HepG2 (cell line): ENCODE data around the gene HS3ST5. TPM values are rescaled to one million over a fixed set of nuclear protein-coding genes. Genes with fewer than 3 reads are reported as not detected.

Experiments used
- ATAC-seq: fragments of 200-7000 bp; cut with Tn5 transposase; 3 replicates; pipeline ENCODE4 v1.9.1; 2020; ENCODE audit warnings: mild to moderate bottlenecking, moderate library complexity
- BruUV-seq: library from RNA; stranded (reverse); fragments of 400-500 nt; replicated peaks from 2 replicates; lab custom pipeline; 2021; lab: Mats Ljungman, UMichigan
- CTCF ChIA-PET: fragments of 300-600 bp; formaldehyde crosslinking; extraction: SDS; loops from one replicate; lab custom pipeline; 2021; ENCODE audit warnings: low total read pairs, inconsistent platforms, low intra/inter-chr PET ratio; lab: Yijun Ruan, JAX
- POLR2A ChIA-PET: fragments of 350-600 bp; sonication (Branson Sonifier 250); formaldehyde crosslinking; loops from one replicate; lab custom pipeline; 2020; ENCODE audit warnings: antibody characterized with exemption, inconsistent platforms; lab: Yijun Ruan, JAX
- DNase-seq: peaks from one replicate; pipeline ENCODE4 v3.0.0-alpha.2; 2015; ENCODE audit warnings: low spot score
- FAIRE-seq: peaks from 3 replicates; lab custom pipeline; 2011; peaks lifted over from hg19 to GRCh38; lab: Jason Lieb, UNC
- H2AFZ ChIP-seq: one replicate; pipeline ENCODE4 v1.6.1; 2011; ENCODE audit warnings: low read length, inconsistent platforms
- H3K27ac ChIP-seq: fragments of 300-600 bp; 3 replicates; pipeline ENCODE4 v1.8.0; 2011; ENCODE audit warnings: mixed run types, mild to moderate bottlenecking, mixed read lengths, low read length, inconsistent platforms; ENCODE audit not compliant: insufficient read depth; ENCODE audit errors: extremely low read length
- H3K27me3 ChIP-seq, 2 experiments: fragments of 200-600 bp in 1 of 2; 2 replicates in 1 of 2; 3 replicates in 1 of 2; pipeline versions ENCODE4 v1.6.0 to v1.8.0; 2011; ENCODE audit warnings: low read length in 2 of 2, mild to moderate bottlenecking in 2 of 2, moderate library complexity in 2 of 2, inconsistent platforms in 1 of 2; ENCODE audit not compliant: insufficient read depth in 2 of 2, control insufficient read depth in 1 of 2
- H3K36me3 ChIP-seq, 2 experiments: fragments of 200-600 bp in 1 of 2; replicated peaks in 1 of 2; 2 replicates in 1 of 2; 3 replicates in 1 of 2; pipeline versions ENCODE4 v1.5.1 to v1.8.0; 2011; ENCODE audit warnings: low read length in 2 of 2, inconsistent platforms in 1 of 2; ENCODE audit not compliant: insufficient read depth in 2 of 2, control insufficient read depth in 1 of 2
- H3K4me1 ChIP-seq: 2 replicates; pipeline ENCODE4 v1.5.1; 2012; ENCODE audit warnings: low read length, inconsistent platforms; ENCODE audit not compliant: insufficient read depth
- H3K4me2 ChIP-seq: 2 replicates; pipeline ENCODE4 v1.6.0; 2011; ENCODE audit warnings: low read depth, low read length, inconsistent platforms
- H3K4me3 ChIP-seq, 3 experiments: fragments of 200-600 bp in 1 of 3; sonication (generic), shearing (Covaris generic) in 1 of 3; replicated peaks in 1 of 3; 2 replicates each; pipeline ENCODE4 v1.5.1; 2011 to 2016; ENCODE audit warnings: low read length in 3 of 3, inconsistent platforms in 2 of 3, low read depth in 2 of 3, mild to moderate bottlenecking in 2 of 3, control low read depth in 1 of 3, mixed read lengths in 1 of 3; ENCODE audit not compliant: insufficient read depth in 1 of 3
- H3K79me2 ChIP-seq: one replicate; pipeline ENCODE4 v1.6.1; 2011; ENCODE audit warnings: low read length, inconsistent platforms; ENCODE audit not compliant: insufficient read depth
- H3K9ac ChIP-seq: 2 replicates; pipeline ENCODE4 v1.6.0; 2011; ENCODE audit warnings: mild to moderate bottlenecking, low read depth, low read length, inconsistent platforms; ENCODE audit not compliant: insufficient read depth
- H3K9me3 ChIP-seq: 2 replicates; pipeline ENCODE4 v1.5.1; 2012; ENCODE audit warnings: mild to moderate bottlenecking, low read length
- H4K20me1 ChIP-seq: 2 replicates; pipeline ENCODE4 v1.6.0; 2011; ENCODE audit warnings: inconsistent platforms, mild to moderate bottlenecking, low read length, moderate library complexity; ENCODE audit not compliant: insufficient read depth
- TFDP2 ChIP-seq: sonication (generic); formaldehyde crosslinking; IDR thresholded peaks from 2 replicates; pipeline ENCODE4 v1.4.0; 2020; ENCODE audit warnings: missing genetic modification reagents
- USF2 ChIP-seq, 2 experiments: sonication (generic) in 1 of 2; formaldehyde crosslinking in 1 of 2; IDR thresholded peaks; 2 replicates each; pipeline versions ENCODE4 v1.5.1 to v1.6.1; 2011 to 2020; ENCODE audit warnings: borderline replicate concordance in 1 of 2, low read depth in 1 of 2, low read length in 1 of 2, mild to moderate bottlenecking in 1 of 2, missing genetic modification reagents in 1 of 2, moderate library complexity in 1 of 2
- ZBTB20 ChIP-seq: sonication (generic); formaldehyde crosslinking; IDR thresholded peaks from 2 replicates; pipeline ENCODE4 v1.8.1; 2023; ENCODE audit warnings: missing genetic modification reagents, low read depth, mild to moderate bottlenecking, borderline replicate concordance
- ZNF333 ChIP-seq: sonication (generic); formaldehyde crosslinking; IDR thresholded peaks from 2 replicates; pipeline ENCODE4 v1.4.0; 2020; ENCODE audit warnings: mild to moderate bottlenecking, missing genetic modification reagents, borderline replicate concordance
- ZNF510 ChIP-seq: sonication (generic); formaldehyde crosslinking; IDR thresholded peaks from 2 replicates; pipeline ENCODE4 v1.4.0; 2020; ENCODE audit warnings: low read depth, mild to moderate bottlenecking, missing genetic modification reagents
- WGBS: methylation state at CpG from one replicate; pipeline ENCODE4 v1.1.6; 2017; ENCODE audit warnings: low lambda C conversion rate; 5-methylcytosine and 5-hydroxymethylcytosine counted together
- in situ Hi-C: cut with HindIII; loops from 2 replicates; pipeline ENCODE4 v1.10.0; 2017; ENCODE audit warnings: low pct_unique_long_range_greater_than_20kb; ENCODE audit not compliant: extremely low pct_ligation_motif_present
- intact Hi-C: fragments of 100-400 bp; cut with micrococcal nuclease; formaldehyde crosslinking; loops from one replicate; pipeline ENCODE4 v1.10.0; 2022; ENCODE audit not compliant: unreplicated experiment
- polyA plus RNA-seq, 8 experiments: library from polyadenylated mRNA; depleted of rRNA in 3 of 8; stranded (reverse) in 7 of 8; unstranded in 1 of 8; fragments of >200 nt; fragmentation: Illumina TruSeq in 4 of 8; extraction: Trizol in 4 of 8; gene quantifications; 2 replicates each; pipeline versions ENCODE4 v1.2.1 to v1.2.3, GENCODE V29; 2011 to 2016; ENCODE audit warnings: low read depth in 4 of 8, missing spikeins in 1 of 8, mixed read lengths in 1 of 8; ENCODE audit not compliant: insufficient read depth in 1 of 8
- total RNA-seq, 5 experiments: library from RNA; depleted of rRNA; stranded (reverse); fragments of >200 nt; fragmentation: Illumina TruSeq; extraction: Trizol; gene quantifications; 2 replicates each; pipeline ENCODE4 v1.2.3, GENCODE V29; 2016; ENCODE audit warnings: low read depth in 1 of 5
- TF ChIP-seq, protein P1 (sequence below): sonication (generic); formaldehyde crosslinking; IDR thresholded peaks from 2 replicates; pipeline ENCODE4 v1.5.0; 2020; ENCODE audit warnings: missing genetic modification reagents
- TF ChIP-seq, protein P2 (sequence below), 2 experiments: fragments of 450-650 bp in 1 of 2; sonication (generic) in 1 of 2; formaldehyde crosslinking in 1 of 2; IDR thresholded peaks; 2 replicates each; pipeline versions ENCODE4 v1.6.1 to v1.8.0; 2016 to 2022; ENCODE audit warnings: antibody characterized with exemption in 1 of 2, mild to moderate bottlenecking in 1 of 2, missing genetic modification reagents in 1 of 2
- TF ChIP-seq, protein P3 (sequence below): sonication (generic); formaldehyde crosslinking; IDR thresholded peaks from 2 replicates; pipeline ENCODE4 v1.9.0; 2021; ENCODE audit warnings: missing genetic modification reagents, borderline replicate concordance

Gene HS3ST5
- total and polyA plus RNA-seq, 2 of the 13 experiments (the other 11 are each of a cell fraction or from before 2014, with no cell fraction given): 1.1 to 1.6 TPM

DNA sequence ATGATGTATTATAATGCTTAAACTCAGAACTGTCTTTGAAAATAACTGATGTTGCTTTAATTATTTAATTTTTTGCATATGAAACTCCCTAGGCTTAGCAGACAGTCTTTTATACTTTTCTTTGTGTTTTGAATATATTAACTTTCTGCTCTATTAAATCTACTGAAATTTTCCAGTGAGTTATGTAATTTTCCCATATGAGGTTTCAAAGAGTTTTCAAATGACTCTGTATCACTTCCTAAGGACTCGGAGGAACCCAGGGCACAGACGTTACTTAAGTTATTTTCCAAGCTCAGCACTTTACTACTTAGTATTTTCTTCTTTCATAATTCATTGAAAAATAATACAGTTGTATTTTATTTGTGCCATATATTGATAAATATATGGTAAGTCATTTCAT, 122.6 kb downstream of the HS3ST5 start:
- ChIA-PET POLR2A (no interaction called here), CTCF (no interaction called here)
- 96% methylated on average over 2 of the region's 2 CpGs for WGBS
- TF ChIP-seq ZBTB20: no peak
- TF ChIP-seq USF2 (IDR thresholded peaks at IDR 0.05; ENCODE audit: low read depth, low read length): no peak
- no peak for TF ChIP-seq USF2 (CRISPR knock-in tag; IDR thresholded peaks at IDR 0.05; ENCODE audit: borderline replicate concordance)
- no peak for TF ChIP-seq TFDP2 (CRISPR knock-in tag)
- TF ChIP-seq, protein P1, sequence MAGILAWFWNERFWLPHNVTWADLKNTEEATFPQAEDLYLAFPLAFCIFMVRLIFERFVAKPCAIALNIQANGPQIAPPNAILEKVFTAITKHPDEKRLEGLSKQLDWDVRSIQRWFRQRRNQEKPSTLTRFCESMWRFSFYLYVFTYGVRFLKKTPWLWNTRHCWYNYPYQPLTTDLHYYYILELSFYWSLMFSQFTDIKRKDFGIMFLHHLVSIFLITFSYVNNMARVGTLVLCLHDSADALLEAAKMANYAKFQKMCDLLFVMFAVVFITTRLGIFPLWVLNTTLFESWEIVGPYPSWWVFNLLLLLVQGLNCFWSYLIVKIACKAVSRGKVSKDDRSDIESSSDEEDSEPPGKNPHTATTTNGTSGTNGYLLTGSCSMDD (CRISPR knock-in tag): no peak
- TF ChIP-seq, protein P2, sequence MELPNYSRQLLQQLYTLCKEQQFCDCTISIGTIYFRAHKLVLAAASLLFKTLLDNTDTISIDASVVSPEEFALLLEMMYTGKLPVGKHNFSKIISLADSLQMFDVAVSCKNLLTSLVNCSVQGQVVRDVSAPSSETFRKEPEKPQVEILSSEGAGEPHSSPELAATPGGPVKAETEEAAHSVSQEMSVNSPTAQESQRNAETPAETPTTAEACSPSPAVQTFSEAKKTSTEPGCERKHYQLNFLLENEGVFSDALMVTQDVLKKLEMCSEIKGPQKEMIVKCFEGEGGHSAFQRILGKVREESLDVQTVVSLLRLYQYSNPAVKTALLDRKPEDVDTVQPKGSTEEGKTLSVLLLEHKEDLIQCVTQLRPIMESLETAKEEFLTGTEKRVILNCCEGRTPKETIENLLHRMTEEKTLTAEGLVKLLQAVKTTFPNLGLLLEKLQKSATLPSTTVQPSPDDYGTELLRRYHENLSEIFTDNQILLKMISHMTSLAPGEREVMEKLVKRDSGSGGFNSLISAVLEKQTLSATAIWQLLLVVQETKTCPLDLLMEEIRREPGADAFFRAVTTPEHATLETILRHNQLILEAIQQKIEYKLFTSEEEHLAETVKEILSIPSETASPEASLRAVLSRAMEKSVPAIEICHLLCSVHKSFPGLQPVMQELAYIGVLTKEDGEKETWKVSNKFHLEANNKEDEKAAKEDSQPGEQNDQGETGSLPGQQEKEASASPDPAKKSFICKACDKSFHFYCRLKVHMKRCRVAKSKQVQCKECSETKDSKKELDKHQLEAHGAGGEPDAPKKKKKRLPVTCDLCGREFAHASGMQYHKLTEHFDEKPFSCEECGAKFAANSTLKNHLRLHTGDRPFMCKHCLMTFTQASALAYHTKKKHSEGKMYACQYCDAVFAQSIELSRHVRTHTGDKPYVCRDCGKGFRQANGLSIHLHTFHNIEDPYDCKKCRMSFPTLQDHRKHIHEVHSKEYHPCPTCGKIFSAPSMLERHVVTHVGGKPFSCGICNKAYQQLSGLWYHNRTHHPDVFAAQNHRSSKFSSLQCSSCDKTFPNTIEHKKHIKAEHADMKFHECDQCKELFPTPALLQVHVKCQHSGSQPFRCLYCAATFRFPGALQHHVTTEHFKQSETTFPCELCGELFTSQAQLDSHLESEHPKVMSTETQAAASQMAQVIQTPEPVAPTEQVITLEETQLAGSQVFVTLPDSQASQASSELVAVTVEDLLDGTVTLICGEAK (IDR thresholded peaks at IDR 0.05): no peak
- TF ChIP-seq, protein P2 (CRISPR knock-in tag; IDR thresholded peaks at IDR 0.05): no peak
- TF ChIP-seq, protein P3, sequence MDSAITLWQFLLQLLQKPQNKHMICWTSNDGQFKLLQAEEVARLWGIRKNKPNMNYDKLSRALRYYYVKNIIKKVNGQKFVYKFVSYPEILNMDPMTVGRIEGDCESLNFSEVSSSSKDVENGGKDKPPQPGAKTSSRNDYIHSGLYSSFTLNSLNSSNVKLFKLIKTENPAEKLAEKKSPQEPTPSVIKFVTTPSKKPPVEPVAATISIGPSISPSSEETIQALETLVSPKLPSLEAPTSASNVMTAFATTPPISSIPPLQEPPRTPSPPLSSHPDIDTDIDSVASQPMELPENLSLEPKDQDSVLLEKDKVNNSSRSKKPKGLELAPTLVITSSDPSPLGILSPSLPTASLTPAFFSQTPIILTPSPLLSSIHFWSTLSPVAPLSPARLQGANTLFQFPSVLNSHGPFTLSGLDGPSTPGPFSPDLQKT (CRISPR knock-in tag): no peak
- TF ChIP-seq ZNF510 (CRISPR knock-in tag): no peak
- TF ChIP-seq ZNF333: no peak

More for the DNA sequence above, 122.6 kb downstream of the HS3ST5 start:
- H3K4me1 ChIP-seq: no peaks in the 10 kb centered on the region; the same call in 1 of the 2 replicates
- FAIRE-seq: no peak
- no peak overlapping the region for H3K4me3 ChIP-seq
- no peak overlapping the region for H3K27ac ChIP-seq
- H3K4me2 ChIP-seq: no peak overlapping the region
- no TSS peak for BruUV-seq
- no peak for DNase-seq
- no peak overlapping the region for H3K9ac ChIP-seq
- H3K36me3 ChIP-seq: no peaks in the 10 kb centered on the region; a peak in 1 of 5 replicates
- ATAC-seq: no peak
- in situ Hi-C loops (no loop called here), intact Hi-C loops (no loop called here)
- no peak overlapping the region for H2AFZ ChIP-seq
- no peaks in the 10 kb centered on the region for H3K27me3 ChIP-seq
- no peaks in the 10 kb centered on the region for H3K79me2 ChIP-seq
- no peaks in the 10 kb centered on the region for H3K9me3 ChIP-seq
- no peaks in the 10 kb centered on the region for H4K20me1 ChIP-seq
